Measurements from ENCODE around the gene BMP5. TPM values are rescaled to one million over a fixed set of nuclear protein-coding genes. Genes with fewer than 3 reads are reported as not detected.

The BMP5 gene
- total and polyA plus RNA-seq, 2 donors (not counting 1 experiment from before 2014, with no cell fraction given) = 1.5 TPM; not detected in 1

DNA sequence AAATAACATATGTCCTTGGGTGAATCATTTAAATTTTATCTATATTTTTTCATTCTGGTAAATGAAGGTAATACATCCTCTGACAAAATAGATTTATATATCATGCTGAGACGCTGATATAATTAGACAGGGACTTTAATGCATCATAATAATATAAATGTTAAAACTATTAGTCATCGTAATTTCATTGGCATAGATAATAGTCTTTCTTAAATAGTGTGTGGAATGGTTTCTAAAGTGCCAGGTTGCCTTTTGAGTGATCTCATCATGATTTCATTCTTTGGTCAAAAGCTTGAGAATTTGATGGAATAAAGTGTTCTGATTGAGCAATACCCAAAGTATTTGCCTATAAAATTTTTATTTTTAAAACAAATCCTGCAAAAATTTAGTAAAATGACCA, 43.2 kb upstream of the BMP5 start:
- Histone ChIP-seq H3K4me3 (replicated peaks in 1 of 4; ENCODE audit: control extremely low read depth in 1 of 4, insufficient read depth in 1 of 4, low read depth in 3 of 4, low read length in 4 of 4) (no peak overlapping the region), H2AFZ (ENCODE audit: low read length) (no peak overlapping the region), H3K79me2 (ENCODE audit: control insufficient read depth, insufficient read depth, low read length) (no peaks in the 10 kb centered on the region), H3K9me3 (ENCODE audit: control insufficient read depth, insufficient read depth, low read depth, low read length) (no peaks in the 10 kb centered on the region), H4K20me1 (ENCODE audit: control insufficient read depth, extremely low read depth, insufficient read depth, low read length) (no peaks in the 10 kb centered on the region), H3K9ac (ENCODE audit: insufficient read depth, low read length) (no peak overlapping the region), H3K4me1 (ENCODE audit: control insufficient read depth, extremely low read depth, insufficient read depth, low read length) (no peaks in the 10 kb centered on the region), H3K27ac (ENCODE audit: insufficient read depth, low read length) (no peak overlapping the region), H3K4me2 (ENCODE audit: extremely low read depth, insufficient read depth, low read length) (no peak overlapping the region), H3K27me3 (ENCODE audit: control insufficient read depth, insufficient read depth, low read length) (no peaks in the 10 kb centered on the region), H3K36me3 (ENCODE audit: control insufficient read depth, insufficient read depth, low read length) (no peaks in the 10 kb centered on the region)
- TF ChIP-seq EZH2 (IDR thresholded peaks at IDR 0.05; ENCODE audit: low read length, missing control alignments) = no peak
- TF ChIP-seq, protein P1, sequence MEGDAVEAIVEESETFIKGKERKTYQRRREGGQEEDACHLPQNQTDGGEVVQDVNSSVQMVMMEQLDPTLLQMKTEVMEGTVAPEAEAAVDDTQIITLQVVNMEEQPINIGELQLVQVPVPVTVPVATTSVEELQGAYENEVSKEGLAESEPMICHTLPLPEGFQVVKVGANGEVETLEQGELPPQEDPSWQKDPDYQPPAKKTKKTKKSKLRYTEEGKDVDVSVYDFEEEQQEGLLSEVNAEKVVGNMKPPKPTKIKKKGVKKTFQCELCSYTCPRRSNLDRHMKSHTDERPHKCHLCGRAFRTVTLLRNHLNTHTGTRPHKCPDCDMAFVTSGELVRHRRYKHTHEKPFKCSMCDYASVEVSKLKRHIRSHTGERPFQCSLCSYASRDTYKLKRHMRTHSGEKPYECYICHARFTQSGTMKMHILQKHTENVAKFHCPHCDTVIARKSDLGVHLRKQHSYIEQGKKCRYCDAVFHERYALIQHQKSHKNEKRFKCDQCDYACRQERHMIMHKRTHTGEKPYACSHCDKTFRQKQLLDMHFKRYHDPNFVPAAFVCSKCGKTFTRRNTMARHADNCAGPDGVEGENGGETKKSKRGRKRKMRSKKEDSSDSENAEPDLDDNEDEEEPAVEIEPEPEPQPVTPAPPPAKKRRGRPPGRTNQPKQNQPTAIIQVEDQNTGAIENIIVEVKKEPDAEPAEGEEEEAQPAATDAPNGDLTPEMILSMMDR (conservative IDR thresholded peaks at IDR 0.05 in 1 of 2, IDR thresholded peaks at IDR 0.05 in 1 of 2; ENCODE audit: low read depth in 1 of 2, low read length in 2 of 2) = no peak
- DNase-seq (ENCODE audit: low read depth in 2 of 2) = peak; percentile 74 to 77

DNA sequence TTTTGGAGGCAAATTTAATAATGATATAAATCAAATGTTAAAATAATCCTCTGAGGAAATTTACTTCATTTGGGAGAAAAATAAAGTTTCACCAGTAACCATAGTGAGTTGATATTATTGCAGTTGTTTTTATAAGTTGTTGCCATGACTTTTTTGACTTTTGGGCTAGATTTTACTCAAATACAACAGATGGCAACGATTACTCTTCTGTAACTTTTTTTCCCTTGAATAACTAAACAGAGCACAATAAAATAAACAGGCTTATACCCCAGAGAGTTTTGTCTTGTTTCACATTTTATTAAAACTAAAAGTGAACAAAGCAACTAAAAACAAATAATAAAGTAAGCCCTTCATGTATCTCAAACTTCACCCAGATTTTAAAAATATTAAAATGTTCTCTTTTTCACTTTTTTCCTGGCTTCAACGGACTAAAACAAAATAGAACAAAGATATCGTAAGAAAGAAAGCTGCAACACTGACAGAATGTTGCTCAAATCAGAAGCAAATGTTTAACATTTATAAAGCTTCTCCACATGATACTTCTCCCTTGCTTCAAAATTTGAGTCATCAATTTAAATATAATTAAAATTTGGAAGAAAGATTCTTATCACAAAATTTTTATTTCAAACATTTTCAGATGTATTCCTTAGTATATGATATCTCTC, 42.5 kb upstream of the BMP5 start:
- H2AFZ ChIP-seq (ENCODE audit: low read length) = no peak overlapping the region
- H3K36me3 ChIP-seq (ENCODE audit: control insufficient read depth, insufficient read depth, low read length) = no peaks in the 10 kb centered on the region
- H3K27me3 ChIP-seq (ENCODE audit: control insufficient read depth, insufficient read depth, low read length) = no peaks in the 10 kb centered on the region
- H3K4me2 ChIP-seq (ENCODE audit: extremely low read depth, insufficient read depth, low read length) = peak overlapping the region; percentile 16
- no peaks in the 10 kb centered on the region for H3K9me3 ChIP-seq (ENCODE audit: control insufficient read depth, insufficient read depth, low read depth, low read length)
- no peaks in the 10 kb centered on the region for H3K4me1 ChIP-seq (ENCODE audit: control insufficient read depth, extremely low read depth, insufficient read depth, low read length)
- TF ChIP-seq, protein P1 (conservative IDR thresholded peaks at IDR 0.05 in 1 of 2, IDR thresholded peaks at IDR 0.05 in 1 of 2; ENCODE audit: low read depth in 1 of 2, low read length in 2 of 2) = no peak
- TF ChIP-seq EZH2 (IDR thresholded peaks at IDR 0.05; ENCODE audit: low read length, missing control alignments) = no peak
- DNase-seq (ENCODE audit: low read depth in 2 of 2) = peak in 1 of 2 donors; percentile 88
- peak overlapping the region in 2 of 4 experiments; percentile 8 to 14 for H3K4me3 ChIP-seq (replicated peaks in 1 of 4; ENCODE audit: control extremely low read depth in 1 of 4, insufficient read depth in 1 of 4, low read depth in 3 of 4, low read length in 4 of 4)
- no peaks in the 10 kb centered on the region for H4K20me1 ChIP-seq (ENCODE audit: control insufficient read depth, extremely low read depth, insufficient read depth, low read length)
- H3K79me2 ChIP-seq (ENCODE audit: control insufficient read depth, insufficient read depth, low read length) = no peaks in the 10 kb centered on the region
- no peak overlapping the region for H3K27ac ChIP-seq (ENCODE audit: insufficient read depth, low read length)
- H3K9ac ChIP-seq (ENCODE audit: insufficient read depth, low read length) = no peak overlapping the region

DNA sequence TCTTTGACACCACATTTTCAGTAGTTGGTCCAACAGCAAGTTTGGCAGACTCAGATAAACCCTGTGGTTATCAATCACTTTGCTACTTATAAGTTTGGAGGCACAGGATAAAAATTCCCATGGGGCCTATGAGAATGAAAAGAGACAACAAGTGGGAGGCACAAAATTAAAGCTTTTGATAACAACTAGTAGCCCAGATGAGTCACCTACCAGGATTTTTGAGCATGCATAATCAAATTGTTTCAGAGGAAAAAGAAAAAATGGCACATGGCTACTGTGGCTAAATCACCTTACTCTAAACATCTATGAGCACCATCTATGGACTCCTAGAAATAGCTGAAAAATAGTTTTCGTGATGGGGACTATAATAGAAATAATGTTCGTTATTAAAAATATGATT, 40.8 kb upstream of the BMP5 start:
- no peaks in the 10 kb centered on the region for H4K20me1 ChIP-seq (ENCODE audit: control insufficient read depth, extremely low read depth, insufficient read depth, low read length)
- peak; percentile 10 to 77 for DNase-seq (ENCODE audit: low read depth in 2 of 2)

More for the DNA sequence above, 40.8 kb upstream of the BMP5 start:
- no peaks in the 10 kb centered on the region for H3K79me2 ChIP-seq (ENCODE audit: control insufficient read depth, insufficient read depth, low read length)
- H3K27me3 ChIP-seq (ENCODE audit: control insufficient read depth, insufficient read depth, low read length) = no peaks in the 10 kb centered on the region
- no peak overlapping the region for H2AFZ ChIP-seq (ENCODE audit: low read length)
- no peak overlapping the region for H3K4me2 ChIP-seq (ENCODE audit: extremely low read depth, insufficient read depth, low read length)
- H3K9ac ChIP-seq (ENCODE audit: insufficient read depth, low read length) = no peak overlapping the region
- no peaks in the 10 kb centered on the region for H3K36me3 ChIP-seq (ENCODE audit: control insufficient read depth, insufficient read depth, low read length)
- no peak overlapping the region for H3K27ac ChIP-seq (ENCODE audit: insufficient read depth, low read length)
- no peak overlapping the region for H3K4me3 ChIP-seq (replicated peaks in 1 of 4; ENCODE audit: control extremely low read depth in 1 of 4, insufficient read depth in 1 of 4, low read depth in 3 of 4, low read length in 4 of 4)
- TF ChIP-seq, protein P1 (conservative IDR thresholded peaks at IDR 0.05 in 1 of 2, IDR thresholded peaks at IDR 0.05 in 1 of 2; ENCODE audit: low read depth in 1 of 2, low read length in 2 of 2) = no peak
- TF ChIP-seq EZH2 (IDR thresholded peaks at IDR 0.05; ENCODE audit: low read length, missing control alignments) = no peak
- H3K4me1 ChIP-seq (ENCODE audit: control insufficient read depth, extremely low read depth, insufficient read depth, low read length) = no peaks in the 10 kb centered on the region
- no peaks in the 10 kb centered on the region for H3K9me3 ChIP-seq (ENCODE audit: control insufficient read depth, insufficient read depth, low read depth, low read length)
